Activated naive CD4-positive, alpha-beta T cell treated with anti-CD3 and anti-CD28 coated beads, Interleukin-2, amount 10 ng/mL, durations not matched to agents 7 days and 5 days (primary cell): ENCODE data around the gene LMTK2.

Experiments
- CTCF ChIA-PET: fragments of 350-600 bp; sonication (Branson Sonifier 250); formaldehyde crosslinking; loops from one replicate; lab custom pipeline; 2021; ENCODE audit warnings: antibody characterized with exemption; lab: Charles Lee
- DNase-seq: peaks from one replicate; pipeline ENCODE4 v3.0.0-alpha.2; 2020
- H3K27ac Mint-ChIP-seq: one replicate; pipeline ENCODE4 v1.8.0; 2021; ENCODE audit warnings: mild to moderate bottlenecking, moderate library complexity, mixed read lengths
- H3K27me3 Mint-ChIP-seq: one replicate; pipeline ENCODE4 v1.8.0; 2021; ENCODE audit warnings: mild to moderate bottlenecking, mixed read lengths
- H3K36me3 Mint-ChIP-seq: one replicate; pipeline ENCODE4 v1.8.0; 2021; ENCODE audit warnings: mixed read lengths
- H3K4me1 Mint-ChIP-seq: one replicate; pipeline ENCODE4 v1.8.0; 2021; ENCODE audit warnings: mixed read lengths
- H3K4me3 Mint-ChIP-seq: one replicate; pipeline ENCODE4 v1.8.0; 2021; ENCODE audit warnings: mild to moderate bottlenecking, moderate library complexity, mixed read lengths
- H3K9me3 Mint-ChIP-seq: one replicate; pipeline ENCODE4 v1.8.0; 2021; ENCODE audit warnings: mixed read lengths

LMTK2 gene

DNA sequence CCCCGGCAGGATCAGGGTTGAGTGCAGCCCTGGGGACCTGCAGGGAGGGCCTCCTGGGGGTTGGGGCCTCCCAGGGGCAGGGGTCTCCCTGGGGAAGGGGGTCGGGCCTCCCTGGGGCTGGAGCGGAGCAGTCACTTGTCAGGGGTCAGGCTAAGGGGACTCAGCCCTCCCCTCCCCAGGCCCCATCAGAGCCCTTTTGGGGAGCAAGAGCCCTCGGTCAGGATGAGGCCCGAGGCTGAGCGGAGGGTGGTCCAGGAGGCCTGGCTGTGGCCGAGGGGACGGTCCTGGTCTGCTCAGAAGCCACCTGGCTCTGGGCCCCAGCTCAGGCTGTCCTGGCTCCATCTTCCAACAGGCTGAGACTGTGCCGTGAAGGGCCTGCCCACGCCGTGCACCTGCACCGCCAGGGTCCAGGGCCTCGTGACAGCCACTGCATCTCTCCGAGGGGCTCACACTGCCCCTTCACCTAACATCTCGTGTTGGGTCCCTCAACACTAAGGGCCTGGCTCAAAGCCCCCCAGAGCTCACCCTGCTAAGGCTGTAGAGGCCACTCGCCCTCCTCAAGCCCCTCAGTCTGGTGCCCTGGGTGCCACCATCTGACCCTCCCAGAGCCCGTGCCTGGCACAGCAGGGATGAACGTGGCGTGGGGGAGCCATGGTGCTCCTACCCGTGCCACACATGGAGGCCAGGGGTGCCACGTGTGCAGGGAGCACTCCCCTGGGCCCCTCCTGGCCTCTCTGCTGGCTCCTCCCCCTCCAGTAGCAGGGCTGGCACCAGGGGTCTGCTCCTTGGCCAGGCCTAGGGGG is 117.4 kb downstream of the LMTK2 start:
- no peak for DNase-seq
- H3K4me1 Mint-ChIP-seq = peaks cover 6% of the 10 kb centered on the region
- H3K4me3 Mint-ChIP-seq = no peak overlapping the region
- H3K27me3 Mint-ChIP-seq = no peaks in the 10 kb centered on the region
- peaks cover 24% of the 10 kb centered on the region for H3K36me3 Mint-ChIP-seq
- H3K27ac Mint-ChIP-seq = no peak overlapping the region
- H3K9me3 Mint-ChIP-seq = no peaks in the 10 kb centered on the region
- CTCF ChIA-PET = no interaction called here

- CTCF ChIA-PET = no interaction called here
- Mint-ChIP-seq H3K36me3 (peaks cover 21% of the 10 kb centered on the region), H3K27ac (no peak overlapping the region), H3K27me3 (no peaks in the 10 kb centered on the region), H3K9me3 (no peaks in the 10 kb centered on the region), H3K4me1 (peaks cover 1% of the 10 kb centered on the region), H3K4me3 (no peak overlapping the region)
- no peak for DNase-seq
Observed at GRCh38 chr7:98224701-98225181, 118.1 kb downstream of the LMTK2 start.

GRCh38 chr7:98225913-98226614 is 119.4 kb downstream of the LMTK2 start:
- DNase-seq = no peak
- Mint-ChIP-seq H3K4me1 (no peaks in the 10 kb centered on the region), H3K9me3 (no peaks in the 10 kb centered on the region), H3K36me3 (peaks cover 24% of the 10 kb centered on the region), H3K27me3 (no peaks in the 10 kb centered on the region), H3K4me3 (no peak overlapping the region), H3K27ac (peak overlapping the region; percentile 49)
- CTCF ChIA-PET = no interaction called here

DNA sequence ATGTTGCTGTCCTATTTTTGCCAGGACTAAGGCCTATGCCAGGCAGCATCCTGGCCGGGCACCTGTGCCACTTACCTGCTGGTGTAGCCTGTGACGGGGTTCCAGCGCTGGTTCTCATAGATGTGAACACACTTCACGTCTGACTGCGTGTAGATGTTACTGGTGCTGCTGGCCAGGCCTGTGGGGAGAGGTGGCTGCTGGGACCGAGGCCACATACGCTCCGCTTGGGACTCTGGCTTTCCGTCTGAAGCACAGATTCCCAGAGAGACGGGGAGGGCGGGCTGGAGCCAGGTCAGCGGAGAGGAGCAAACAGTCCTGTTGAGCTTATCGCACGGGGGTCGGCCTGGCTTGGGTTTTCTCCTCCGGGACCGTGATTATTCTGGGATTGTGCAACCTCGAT is 121.3 kb downstream of the LMTK2 start:
- H3K36me3 Mint-ChIP-seq = peaks cover 22% of the 10 kb centered on the region
- H3K4me1 Mint-ChIP-seq = no peaks in the 10 kb centered on the region
- no peaks in the 10 kb centered on the region for H3K27me3 Mint-ChIP-seq
- no peak overlapping the region for H3K4me3 Mint-ChIP-seq
- CTCF ChIA-PET = no interaction called here
- DNase-seq = no peak
- no peak overlapping the region for H3K27ac Mint-ChIP-seq
- no peaks in the 10 kb centered on the region for H3K9me3 Mint-ChIP-seq

DNA sequence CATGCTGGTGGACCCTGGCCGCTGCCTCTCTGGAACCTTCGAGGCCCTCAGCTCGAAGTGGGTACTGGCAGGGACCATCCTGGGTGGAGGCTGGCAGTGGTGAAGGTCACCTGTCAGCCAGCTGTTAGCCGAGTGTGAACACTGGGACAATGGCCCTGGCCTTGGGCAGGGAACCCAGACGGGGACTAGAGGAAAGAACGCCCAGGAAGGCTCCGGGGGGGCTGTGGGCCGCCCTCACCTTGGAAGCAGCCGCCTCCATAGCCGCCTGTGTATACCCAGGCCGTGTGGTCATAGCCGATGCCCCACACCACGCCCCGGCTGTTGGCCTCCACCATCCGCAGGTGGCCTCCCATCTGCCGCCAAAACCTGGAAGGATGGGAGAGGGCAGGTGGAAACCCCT is 122.1 kb downstream of the LMTK2 start:
- H3K4me3 Mint-ChIP-seq = no peak overlapping the region
- no peaks in the 10 kb centered on the region for H3K4me1 Mint-ChIP-seq
- no peak for DNase-seq
- peaks cover 19% of the 10 kb centered on the region for H3K36me3 Mint-ChIP-seq
- CTCF ChIA-PET = no interaction called here
- no peaks in the 10 kb centered on the region for H3K27me3 Mint-ChIP-seq
- no peaks in the 10 kb centered on the region for H3K9me3 Mint-ChIP-seq
- H3K27ac Mint-ChIP-seq = no peak overlapping the region

DNA sequence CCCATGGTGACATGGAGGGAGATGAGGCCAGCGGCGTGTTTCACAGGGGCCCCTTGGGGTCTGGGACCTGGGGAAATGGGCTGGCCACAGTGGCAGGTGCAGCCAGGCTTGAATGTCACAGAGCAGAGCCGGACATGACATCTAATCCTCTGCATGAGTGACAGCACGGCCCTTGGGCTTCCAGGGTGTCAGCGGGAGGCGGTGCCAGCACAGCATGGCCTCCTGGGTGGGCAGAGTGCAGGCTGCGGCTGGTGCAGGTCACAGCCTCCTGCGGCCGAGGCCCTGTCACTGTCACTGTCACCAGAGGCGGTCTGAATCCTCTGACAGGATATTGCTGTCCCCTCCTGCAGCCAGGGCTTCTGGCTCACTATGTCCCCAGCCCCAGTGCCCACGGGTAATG is 122.8 kb downstream of the LMTK2 start:
- Mint-ChIP-seq H3K4me3 (no peak overlapping the region), H3K4me1 (no peaks in the 10 kb centered on the region), H3K27me3 (no peaks in the 10 kb centered on the region), H3K36me3 (peaks cover 19% of the 10 kb centered on the region), H3K9me3 (no peaks in the 10 kb centered on the region), H3K27ac (no peak overlapping the region)
- CTCF ChIA-PET = no interaction called here
- DNase-seq = no peak

DNA sequence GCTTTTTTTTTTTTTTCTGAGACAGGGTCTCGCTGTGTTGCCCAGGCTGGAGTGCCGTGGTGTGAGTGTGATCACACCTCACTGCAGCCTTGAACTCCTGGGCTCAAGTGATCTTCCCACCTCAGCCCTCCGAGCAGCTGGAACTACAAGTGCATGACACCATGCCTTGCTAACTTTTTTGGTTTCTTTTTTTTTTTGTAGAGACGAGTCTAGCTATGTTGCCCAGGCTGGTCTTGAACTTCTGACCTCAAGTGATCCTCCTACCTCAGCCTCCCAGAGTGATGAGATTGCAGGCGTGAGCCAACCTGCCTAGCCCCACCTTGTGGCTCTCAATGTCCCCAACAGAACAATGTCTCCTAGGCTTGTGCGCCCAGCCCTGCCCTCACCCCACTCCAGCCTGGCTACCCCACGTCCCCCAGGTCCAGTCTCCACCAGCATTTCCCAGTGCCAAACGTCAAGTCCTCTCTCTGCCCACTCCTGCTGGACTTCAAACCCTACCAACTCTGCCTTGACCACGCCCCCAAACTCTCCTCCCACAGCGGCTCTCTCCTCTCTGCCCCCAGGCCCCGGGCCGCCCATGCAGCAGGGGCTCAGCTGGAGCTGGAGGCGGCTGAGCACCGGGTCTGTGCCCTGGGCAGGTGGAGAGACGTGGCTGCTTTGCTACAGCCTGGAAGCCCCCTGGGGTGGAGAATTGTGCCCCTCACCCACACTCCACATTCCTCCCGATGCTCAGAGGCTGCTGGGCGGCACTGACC is 123.5 kb downstream of the LMTK2 start:
- no peak overlapping the region for H3K4me3 Mint-ChIP-seq

DNA sequence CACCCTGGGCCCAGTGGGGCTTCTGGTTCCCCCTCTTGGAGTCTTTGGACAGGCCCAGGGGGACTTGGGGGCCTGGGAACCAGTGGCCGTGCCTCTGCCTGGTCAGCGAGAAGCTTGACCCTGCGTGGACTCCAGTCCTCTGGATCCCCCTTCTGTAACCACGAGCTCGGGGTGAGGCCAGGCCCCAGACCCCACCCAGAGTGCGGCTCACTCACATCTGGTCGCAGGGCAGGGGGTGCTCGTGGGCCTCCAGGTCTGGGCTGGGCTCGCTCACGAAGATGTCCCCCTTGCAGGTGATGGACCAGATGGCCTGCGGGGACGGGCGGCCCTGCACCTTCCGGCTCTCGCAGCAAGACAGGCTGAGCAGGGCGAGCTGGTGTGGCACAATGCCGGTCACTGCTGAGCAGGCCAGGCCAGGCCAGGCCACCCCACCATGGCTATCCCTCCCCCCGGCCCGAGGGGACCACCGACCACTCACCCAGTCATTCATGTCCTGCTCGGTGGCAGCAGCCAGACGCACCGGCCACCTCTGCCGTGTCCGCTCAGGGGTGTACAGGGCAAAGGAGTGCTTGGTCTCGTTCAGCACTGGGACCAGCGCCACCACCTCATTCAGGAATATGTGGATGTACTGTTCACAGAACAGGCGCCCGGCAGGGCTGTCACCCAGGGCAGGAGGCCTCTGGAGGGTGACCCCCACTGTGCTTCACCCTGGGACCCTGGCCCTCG is 124.2 kb downstream of the LMTK2 start:
- Mint-ChIP-seq H3K27me3 (no peaks in the 10 kb centered on the region), H3K4me1 (no peaks in the 10 kb centered on the region), H3K36me3 (peaks cover 21% of the 10 kb centered on the region), H3K4me3 (no peak overlapping the region), H3K27ac (no peak overlapping the region), H3K9me3 (no peaks in the 10 kb centered on the region)
- no peak for DNase-seq
- CTCF ChIA-PET = no interaction called here

More for the DNA sequence above, 123.5 kb downstream of the LMTK2 start:
- H3K36me3 Mint-ChIP-seq = peaks cover 23% of the 10 kb centered on the region
- CTCF ChIA-PET = no interaction called here
- H3K9me3 Mint-ChIP-seq = no peaks in the 10 kb centered on the region
- DNase-seq = no peak
- peak overlapping the region; percentile 58 for H3K27ac Mint-ChIP-seq
- H3K27me3 Mint-ChIP-seq = no peaks in the 10 kb centered on the region
- no peaks in the 10 kb centered on the region for H3K4me1 Mint-ChIP-seq

GRCh38 chr7:98231493-98232262 is 125.0 kb downstream of the LMTK2 start:
- no peaks in the 10 kb centered on the region for H3K4me1 Mint-ChIP-seq
- no peaks in the 10 kb centered on the region for H3K27me3 Mint-ChIP-seq

DNA sequence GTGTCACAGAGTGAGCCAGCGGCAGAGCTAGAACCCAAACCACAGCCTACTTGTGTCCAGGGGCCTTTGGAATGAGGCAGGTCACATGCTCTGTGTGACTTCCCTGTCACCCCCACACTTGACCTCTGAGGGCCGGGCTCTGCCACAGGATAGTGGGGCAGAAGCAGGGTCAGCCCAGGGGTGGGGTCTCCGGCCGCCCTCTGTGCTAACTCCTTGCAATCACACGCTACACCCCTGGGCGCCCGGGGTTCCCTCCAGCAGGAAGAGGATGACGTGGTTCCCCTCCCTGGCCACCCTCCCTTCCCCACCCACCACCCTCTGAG is 125.6 kb downstream of the LMTK2 start:
- no peaks in the 10 kb centered on the region for H3K4me1 Mint-ChIP-seq
- no peak overlapping the region for H3K27ac Mint-ChIP-seq
- H3K9me3 Mint-ChIP-seq = no peaks in the 10 kb centered on the region
- no peaks in the 10 kb centered on the region for H3K27me3 Mint-ChIP-seq
- H3K36me3 Mint-ChIP-seq = peaks cover 20% of the 10 kb centered on the region
- no peak overlapping the region for H3K4me3 Mint-ChIP-seq
- DNase-seq = no peak
- CTCF ChIA-PET = interaction anchor here (0.8 kb wide), 1 partner anchor 19 kb away, joined by 3 read pairs; no protein-coding TSS in a partner anchor

More at GRCh38 chr7:98231493-98232262, 125.0 kb downstream of the LMTK2 start:
- H3K9me3 Mint-ChIP-seq = no peaks in the 10 kb centered on the region
- no peak for DNase-seq
- no peak overlapping the region for H3K27ac Mint-ChIP-seq
- H3K36me3 Mint-ChIP-seq = peaks cover 16% of the 10 kb centered on the region
- H3K4me3 Mint-ChIP-seq = no peak overlapping the region
- CTCF ChIA-PET = no interaction called here

GRCh38 chr7:98232799-98233198 is 126.1 kb downstream of the LMTK2 start:
- CTCF ChIA-PET = interaction anchor here (0.8 kb wide), 1 partner anchor 18 kb away, joined by 3 read pairs; no protein-coding TSS in a partner anchor
- peaks cover 22% of the 10 kb centered on the region for H3K36me3 Mint-ChIP-seq

DNA sequence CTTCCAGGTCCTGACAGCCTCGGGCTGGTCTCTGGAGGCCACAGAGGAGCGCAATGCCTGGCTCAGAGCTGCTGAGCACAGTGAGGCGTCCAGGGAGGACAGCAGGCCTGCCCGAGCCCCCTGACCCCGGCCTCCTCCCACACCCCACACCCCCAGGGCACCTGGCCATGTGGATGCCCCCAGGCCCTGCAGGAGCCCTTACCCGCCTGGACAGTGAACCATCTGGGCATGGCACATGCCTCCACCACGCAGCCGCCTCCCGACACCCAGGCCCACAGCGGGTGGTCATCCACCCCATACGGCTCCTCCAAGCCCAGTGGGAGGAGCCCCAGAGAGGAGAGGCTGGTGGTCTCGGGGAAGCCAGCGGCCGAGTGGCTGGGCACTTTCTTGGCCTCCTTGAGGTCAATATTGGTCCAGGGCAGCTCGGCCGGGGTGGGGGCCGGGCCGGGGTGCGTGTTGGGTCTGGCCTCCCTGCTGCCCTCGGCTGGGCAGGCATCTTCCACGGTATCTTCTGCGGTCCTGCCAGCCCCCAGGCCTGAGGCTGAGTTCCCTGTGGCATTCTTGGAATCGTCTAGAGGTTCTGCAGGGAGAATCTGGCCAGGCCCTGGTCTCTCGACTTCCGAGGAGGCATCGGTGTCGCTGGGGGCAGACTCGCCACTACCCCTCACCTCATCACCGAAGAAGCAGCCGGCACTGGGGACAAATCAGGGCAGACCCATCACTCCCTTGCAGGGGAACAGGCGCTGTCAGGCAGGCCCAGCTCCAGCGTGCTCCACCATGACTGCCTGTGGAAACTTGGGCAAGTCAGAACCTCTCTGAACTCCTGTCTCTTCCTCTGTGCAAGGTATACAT is 126.8 kb downstream of the LMTK2 start:
- no peaks in the 10 kb centered on the region for H3K27me3 Mint-ChIP-seq
- no peak overlapping the region for H3K4me3 Mint-ChIP-seq
- CTCF ChIA-PET = no interaction called here
- H3K27ac Mint-ChIP-seq = no peak overlapping the region
- no peak for DNase-seq
- H3K4me1 Mint-ChIP-seq = no peaks in the 10 kb centered on the region
- H3K9me3 Mint-ChIP-seq = no peaks in the 10 kb centered on the region
- H3K36me3 Mint-ChIP-seq = peaks cover 24% of the 10 kb centered on the region

More at GRCh38 chr7:98232799-98233198, 126.1 kb downstream of the LMTK2 start:
- Mint-ChIP-seq H3K9me3 (no peaks in the 10 kb centered on the region), H3K27me3 (no peaks in the 10 kb centered on the region), H3K4me3 (no peak overlapping the region), H3K4me1 (no peaks in the 10 kb centered on the region), H3K27ac (no peak overlapping the region)
- DNase-seq = no peak
